ENCODE results near the gene NRSN1.

Gene NRSN1

GRCh38 chr6:24125980-24126379 is at the start of gene NRSN1:
Gene NRSN1 (plus strand): TSS chr6:24126215. CDS start chr6:24134328, 8,113 bp downstream.
- H3K9ac ChIP-seq (ENCODE audit: low read length), result no peak within 1 kb of the TSS

GRCh38 chr6:24078200-24078599 is 47.8 kb upstream of the NRSN1 start:
- Histone ChIP-seq H3K4me3 (ENCODE audit: low read length) (no peak overlapping the region), H3K36me3 (ENCODE audit: control insufficient read depth, insufficient read depth, low read length) (no peaks in the 10 kb centered on the region), H3K27me3 (ENCODE audit: control insufficient read depth, insufficient read depth, low read length) (no peaks in the 10 kb centered on the region), H3K9me3 (ENCODE audit: control insufficient read depth, low read length) (no peaks in the 10 kb centered on the region), H3K9ac (ENCODE audit: low read length) (no peak overlapping the region), H3K4me1 (ENCODE audit: control insufficient read depth, insufficient read depth, low read length) (no peaks in the 10 kb centered on the region)

More at GRCh38 chr6:24125980-24126379, at the start of gene NRSN1:
- Histone ChIP-seq H3K4me3 (ENCODE audit: low read length) (no peak within 1 kb of the TSS), H3K9me3 (ENCODE audit: control insufficient read depth, low read length) (no peaks in the 10 kb centered on the region), H3K27me3 (ENCODE audit: control insufficient read depth, insufficient read depth, low read length) (no peaks in the 10 kb centered on the region), H3K36me3 (ENCODE audit: control insufficient read depth, insufficient read depth, low read length) (no peaks in the 10 kb centered on the region), H3K4me1 (ENCODE audit: control insufficient read depth, insufficient read depth, low read length) (no peaks in the 10 kb centered on the region)

- Histone ChIP-seq H3K9me3 (ENCODE audit: control insufficient read depth, low read length) (no peaks in the 10 kb centered on the region), H3K27me3 (ENCODE audit: control insufficient read depth, insufficient read depth, low read length) (no peaks in the 10 kb centered on the region), H3K36me3 (ENCODE audit: control insufficient read depth, insufficient read depth, low read length) (no peaks in the 10 kb centered on the region), H3K4me1 (ENCODE audit: control insufficient read depth, insufficient read depth, low read length) (no peaks in the 10 kb centered on the region), H3K4me3 (ENCODE audit: low read length) (no peak overlapping the region), H3K9ac (ENCODE audit: low read length) (no peak overlapping the region)
Measured at GRCh38 chr6:24079076-24079475, 46.9 kb upstream of the NRSN1 start.

- Histone ChIP-seq H3K36me3 (ENCODE audit: control insufficient read depth, insufficient read depth, low read length) (no peaks in the 10 kb centered on the region), H3K4me3 (ENCODE audit: low read length) (no peak overlapping the region), H3K4me1 (ENCODE audit: control insufficient read depth, insufficient read depth, low read length) (no peaks in the 10 kb centered on the region), H3K9me3 (ENCODE audit: control insufficient read depth, low read length) (no peaks in the 10 kb centered on the region), H3K27me3 (ENCODE audit: control insufficient read depth, insufficient read depth, low read length) (no peaks in the 10 kb centered on the region), H3K9ac (ENCODE audit: low read length) (no peak overlapping the region)
Measured at GRCh38 chr6:24080711-24081110, 45.3 kb upstream of the NRSN1 start.

GRCh38 chr6:24089736-24090135 is 36.3 kb upstream of the NRSN1 start:
- Histone ChIP-seq H3K9ac (ENCODE audit: low read length) (no peak overlapping the region), H3K4me1 (ENCODE audit: control insufficient read depth, insufficient read depth, low read length) (no peaks in the 10 kb centered on the region), H3K36me3 (ENCODE audit: control insufficient read depth, insufficient read depth, low read length) (no peaks in the 10 kb centered on the region), H3K27me3 (ENCODE audit: control insufficient read depth, insufficient read depth, low read length) (no peaks in the 10 kb centered on the region), H3K9me3 (ENCODE audit: control insufficient read depth, low read length) (no peaks in the 10 kb centered on the region), H3K4me3 (ENCODE audit: low read length) (no peak overlapping the region)

GRCh38 chr6:24092407-24092806 is 33.6 kb upstream of the NRSN1 start:
- H3K27me3 ChIP-seq (ENCODE audit: control insufficient read depth, insufficient read depth, low read length), result no peaks in the 10 kb centered on the region
- no peak overlapping the region for H3K9ac ChIP-seq (ENCODE audit: low read length)
- no peaks in the 10 kb centered on the region for H3K4me1 ChIP-seq (ENCODE audit: control insufficient read depth, insufficient read depth, low read length)
- H3K9me3 ChIP-seq (ENCODE audit: control insufficient read depth, low read length), result no peaks in the 10 kb centered on the region
- H3K36me3 ChIP-seq (ENCODE audit: control insufficient read depth, insufficient read depth, low read length), result no peaks in the 10 kb centered on the region
- H3K4me3 ChIP-seq (ENCODE audit: low read length), result no peak overlapping the region

- Histone ChIP-seq H3K27me3 (ENCODE audit: control insufficient read depth, insufficient read depth, low read length) (no peaks in the 10 kb centered on the region), H3K9me3 (ENCODE audit: control insufficient read depth, low read length) (no peaks in the 10 kb centered on the region), H3K9ac (ENCODE audit: low read length) (no peak overlapping the region)
Measured at GRCh38 chr6:24093381-24093780, 32.6 kb upstream of the NRSN1 start.

GRCh38 chr6:24099181-24099580 is 26.8 kb upstream of the NRSN1 start:
- Histone ChIP-seq H3K9me3 (ENCODE audit: control insufficient read depth, low read length) (no peaks in the 10 kb centered on the region), H3K36me3 (ENCODE audit: control insufficient read depth, insufficient read depth, low read length) (no peaks in the 10 kb centered on the region), H3K4me1 (ENCODE audit: control insufficient read depth, insufficient read depth, low read length) (no peaks in the 10 kb centered on the region), H3K4me3 (ENCODE audit: low read length) (no peak overlapping the region), H3K27me3 (ENCODE audit: control insufficient read depth, insufficient read depth, low read length) (no peaks in the 10 kb centered on the region), H3K9ac (ENCODE audit: low read length) (no peak overlapping the region)

More at GRCh38 chr6:24093381-24093780, 32.6 kb upstream of the NRSN1 start:
- Histone ChIP-seq H3K4me3 (ENCODE audit: low read length) (no peak overlapping the region), H3K4me1 (ENCODE audit: control insufficient read depth, insufficient read depth, low read length) (no peaks in the 10 kb centered on the region), H3K36me3 (ENCODE audit: control insufficient read depth, insufficient read depth, low read length) (no peaks in the 10 kb centered on the region)

- no peaks in the 10 kb centered on the region for H3K4me1 ChIP-seq (ENCODE audit: control insufficient read depth, insufficient read depth, low read length)
- no peak overlapping the region for H3K9ac ChIP-seq (ENCODE audit: low read length)
- no peaks in the 10 kb centered on the region for H3K27me3 ChIP-seq (ENCODE audit: control insufficient read depth, insufficient read depth, low read length)
- no peaks in the 10 kb centered on the region for H3K36me3 ChIP-seq (ENCODE audit: control insufficient read depth, insufficient read depth, low read length)
- H3K9me3 ChIP-seq (ENCODE audit: control insufficient read depth, low read length), result no peaks in the 10 kb centered on the region
- H3K4me3 ChIP-seq (ENCODE audit: low read length), result no peak overlapping the region
Measured at GRCh38 chr6:24100024-24100769, 25.8 kb upstream of the NRSN1 start.

- Histone ChIP-seq H3K36me3 (ENCODE audit: control insufficient read depth, insufficient read depth, low read length) (no peaks in the 10 kb centered on the region), H3K9ac (ENCODE audit: low read length) (no peak overlapping the region)
Measured at GRCh38 chr6:24100770-24101155, 25.3 kb upstream of the NRSN1 start.

GRCh38 chr6:24105191-24105590 is 20.8 kb upstream of the NRSN1 start:
- H3K4me1 ChIP-seq (ENCODE audit: control insufficient read depth, insufficient read depth, low read length), result no peaks in the 10 kb centered on the region
- no peaks in the 10 kb centered on the region for H3K36me3 ChIP-seq (ENCODE audit: control insufficient read depth, insufficient read depth, low read length)
- H3K9ac ChIP-seq (ENCODE audit: low read length), result no peak overlapping the region
- no peak overlapping the region for H3K4me3 ChIP-seq (ENCODE audit: low read length)
- no peaks in the 10 kb centered on the region for H3K9me3 ChIP-seq (ENCODE audit: control insufficient read depth, low read length)
- no peaks in the 10 kb centered on the region for H3K27me3 ChIP-seq (ENCODE audit: control insufficient read depth, insufficient read depth, low read length)

More at GRCh38 chr6:24100770-24101155, 25.3 kb upstream of the NRSN1 start:
- H3K4me1 ChIP-seq (ENCODE audit: control insufficient read depth, insufficient read depth, low read length), result no peaks in the 10 kb centered on the region
- no peaks in the 10 kb centered on the region for H3K9me3 ChIP-seq (ENCODE audit: control insufficient read depth, low read length)
- H3K27me3 ChIP-seq (ENCODE audit: control insufficient read depth, insufficient read depth, low read length), result no peaks in the 10 kb centered on the region
- H3K4me3 ChIP-seq (ENCODE audit: low read length), result no peak overlapping the region

GRCh38 chr6:24106291-24106690 is 19.7 kb upstream of the NRSN1 start:
- Histone ChIP-seq H3K9ac (ENCODE audit: low read length) (no peak overlapping the region), H3K36me3 (ENCODE audit: control insufficient read depth, insufficient read depth, low read length) (no peaks in the 10 kb centered on the region), H3K27me3 (ENCODE audit: control insufficient read depth, insufficient read depth, low read length) (no peaks in the 10 kb centered on the region), H3K4me1 (ENCODE audit: control insufficient read depth, insufficient read depth, low read length) (no peaks in the 10 kb centered on the region), H3K9me3 (ENCODE audit: control insufficient read depth, low read length) (no peaks in the 10 kb centered on the region), H3K4me3 (ENCODE audit: low read length) (no peak overlapping the region)

GRCh38 chr6:24107294-24107693 is 18.7 kb upstream of the NRSN1 start:
- Histone ChIP-seq H3K27me3 (ENCODE audit: control insufficient read depth, insufficient read depth, low read length) (no peaks in the 10 kb centered on the region), H3K36me3 (ENCODE audit: control insufficient read depth, insufficient read depth, low read length) (no peaks in the 10 kb centered on the region), H3K4me3 (ENCODE audit: low read length) (no peak overlapping the region), H3K9ac (ENCODE audit: low read length) (no peak overlapping the region), H3K9me3 (ENCODE audit: control insufficient read depth, low read length) (no peaks in the 10 kb centered on the region), H3K4me1 (ENCODE audit: control insufficient read depth, insufficient read depth, low read length) (no peaks in the 10 kb centered on the region)

Data from mucosa of stomach (tissue), 1 donor.